Astrocyte (in vitro differentiated cells and primary cell): ENCODE measurements around the gene DLX2. TPM values are rescaled to one million over a fixed set of nuclear protein-coding genes. Genes with fewer than 3 reads are reported as not detected.

Source experiments
- DNase-seq: peaks from one replicate; pipeline ENCODE4 v3.0.0-alpha.2; 2010; ENCODE audit warnings: low read depth
- FAIRE-seq: peaks from 2 replicates; lab custom pipeline; 2011; peaks lifted over from hg19 to GRCh38; lab: Jason Lieb, UNC
- H2AFZ ChIP-seq: 2 replicates; pipeline ENCODE4 v1.6.0; 2012; ENCODE audit warnings: low read depth, low read length, inconsistent platforms
- H3K27ac ChIP-seq: 2 replicates; pipeline ENCODE4 v1.5.1; 2011; ENCODE audit warnings: low read depth, low read length, inconsistent platforms
- H3K27me3 ChIP-seq: 2 replicates; pipeline ENCODE4 v1.6.0; 2011; ENCODE audit warnings: low read length, inconsistent platforms; ENCODE audit not compliant: insufficient read depth
- H3K36me3 ChIP-seq: 2 replicates; pipeline ENCODE4 v1.5.1; 2011; ENCODE audit warnings: low read length, inconsistent platforms; ENCODE audit not compliant: insufficient read depth
- H3K4me1 ChIP-seq: 2 replicates; pipeline ENCODE4 v1.5.1; 2011; ENCODE audit warnings: low read length, inconsistent platforms; ENCODE audit not compliant: insufficient read depth
- H3K4me2 ChIP-seq: 2 replicates; pipeline ENCODE4 v1.6.0; 2012; ENCODE audit warnings: low read length, inconsistent platforms
- H3K4me3 ChIP-seq: 2 replicates; pipeline ENCODE4 v1.5.1; 2011; ENCODE audit warnings: low read depth, mild to moderate bottlenecking, low read length, inconsistent platforms; ENCODE audit not compliant: insufficient read depth
- H3K79me2 ChIP-seq: 2 replicates; pipeline ENCODE4 v1.6.0; 2012; ENCODE audit warnings: mild to moderate bottlenecking, low read length, inconsistent platforms; ENCODE audit not compliant: insufficient read depth
- H3K9ac ChIP-seq: 2 replicates; pipeline ENCODE4 v1.6.0; 2012; ENCODE audit warnings: mild to moderate bottlenecking, low read length, inconsistent platforms
- H3K9me3 ChIP-seq: 2 replicates; pipeline ENCODE4 v1.5.1; 2012; ENCODE audit warnings: low read depth, mild to moderate bottlenecking, low read length, inconsistent platforms; ENCODE audit not compliant: insufficient read depth
- H4K20me1 ChIP-seq: 2 replicates; pipeline ENCODE4 v1.6.0; 2012; ENCODE audit warnings: low read length, inconsistent platforms; ENCODE audit not compliant: insufficient read depth
- H3K27ac Mint-ChIP-seq: one replicate; pipeline ENCODE4 v1.8.0; 2021; ENCODE audit warnings: mild to moderate bottlenecking, mixed read lengths; ENCODE audit not compliant: unreplicated experiment
- H3K27me3 Mint-ChIP-seq: one replicate; pipeline ENCODE4 v1.8.0; 2021; ENCODE audit warnings: low read depth, mixed read lengths; ENCODE audit not compliant: unreplicated experiment
- H3K36me3 Mint-ChIP-seq: one replicate; pipeline ENCODE4 v1.8.0; 2021; ENCODE audit warnings: low read depth, mixed read lengths; ENCODE audit not compliant: unreplicated experiment
- H3K4me1 Mint-ChIP-seq: one replicate; pipeline ENCODE4 v1.8.0; 2021; ENCODE audit warnings: low read depth, mixed read lengths; ENCODE audit not compliant: unreplicated experiment
- H3K4me3 Mint-ChIP-seq: one replicate; pipeline ENCODE4 v1.8.0; 2021; ENCODE audit warnings: mild to moderate bottlenecking, moderate library complexity, mixed read lengths; ENCODE audit not compliant: unreplicated experiment
- H3K9me3 Mint-ChIP-seq: one replicate; pipeline ENCODE4 v1.8.0; 2021; ENCODE audit warnings: mild to moderate bottlenecking, mixed read lengths; ENCODE audit not compliant: unreplicated experiment
- CTCF ChIP-seq: IDR thresholded peaks from 2 replicates; pipeline ENCODE4 v1.5.1; 2011; ENCODE audit warnings: low read depth, mild to moderate bottlenecking, inconsistent platforms, low read length, moderate library complexity; ENCODE audit not compliant: insufficient read depth
- EZH2 ChIP-seq: IDR thresholded peaks from 2 replicates; pipeline ENCODE4 v1.6.1; 2012; ENCODE audit warnings: mild to moderate bottlenecking, low read length, inconsistent platforms; ENCODE audit not compliant: insufficient read depth
- total RNA-seq: library from RNA; stranded (reverse); gene quantifications from 2 replicates; pipeline ENCODE4 v1.2.1, GENCODE V29; 2021

DLX2 gene
- total RNA-seq, 1 donor from 2014 or later, result 2.2 TPM

- Histone ChIP-seq H3K4me3 (no peak overlapping the region), H2AFZ (no peak overlapping the region), H3K4me2 (no peak overlapping the region), H3K9me3 (no peaks in the 10 kb centered on the region), H3K9ac (no peak overlapping the region), H3K79me2 (no peaks in the 10 kb centered on the region), H4K20me1 (no peaks in the 10 kb centered on the region), H3K4me1 (no peaks in the 10 kb centered on the region), H3K27ac (no peak overlapping the region), H3K36me3 (no peaks in the 10 kb centered on the region), H3K27me3 (no peaks in the 10 kb centered on the region)
- no peak overlapping the region for H3K4me3 Mint-ChIP-seq
- peaks cover 1% of the 10 kb centered on the region for H3K27me3 Mint-ChIP-seq
- H3K4me1 Mint-ChIP-seq, result no peaks in the 10 kb centered on the region
- no peak for DNase-seq
- H3K36me3 Mint-ChIP-seq, result peaks cover 2% of the 10 kb centered on the region
- no peak for FAIRE-seq
- H3K27ac Mint-ChIP-seq, result no peak overlapping the region
- TF ChIP-seq EZH2, result no peak
- TF ChIP-seq CTCF, result no peak
- H3K9me3 Mint-ChIP-seq, result no peaks in the 10 kb centered on the region
Measured at GRCh38 chr2:172058660-172059059, 44.0 kb downstream of the DLX2 start.

GRCh38 chr2:172056293-172056692, 46.4 kb downstream of the DLX2 start:
- H3K27ac ChIP-seq, result no peak overlapping the region
- no peaks in the 10 kb centered on the region for H3K27me3 Mint-ChIP-seq
- no peaks in the 10 kb centered on the region for H3K79me2 ChIP-seq
- H3K4me1 Mint-ChIP-seq, result peaks cover 7% of the 10 kb centered on the region
- H3K9me3 Mint-ChIP-seq, result no peaks in the 10 kb centered on the region
- no peaks in the 10 kb centered on the region for H3K9me3 ChIP-seq
- no peaks in the 10 kb centered on the region for H3K27me3 ChIP-seq
- H3K4me1 ChIP-seq, result no peaks in the 10 kb centered on the region
- no peak overlapping the region for H3K4me3 Mint-ChIP-seq
- DNase-seq, result no peak
- no peak for FAIRE-seq
- TF ChIP-seq EZH2, result no peak
- TF ChIP-seq CTCF, result no peak
- H3K4me2 ChIP-seq, result no peak overlapping the region
- H2AFZ ChIP-seq, result no peak overlapping the region
- no peak overlapping the region for H3K4me3 ChIP-seq
- no peak overlapping the region for H3K27ac Mint-ChIP-seq
- no peaks in the 10 kb centered on the region for H3K36me3 ChIP-seq
- H3K9ac ChIP-seq, result no peak overlapping the region
- H4K20me1 ChIP-seq, result no peaks in the 10 kb centered on the region
- no peaks in the 10 kb centered on the region for H3K36me3 Mint-ChIP-seq

- H3K36me3 ChIP-seq, result no peaks in the 10 kb centered on the region
- no peaks in the 10 kb centered on the region for H4K20me1 ChIP-seq
- H3K27me3 ChIP-seq, result no peaks in the 10 kb centered on the region
- peaks cover 12% of the 10 kb centered on the region for H3K4me1 Mint-ChIP-seq
- H3K4me1 ChIP-seq, result no peaks in the 10 kb centered on the region
- H3K4me2 ChIP-seq, result no peak overlapping the region
- DNase-seq (no peak), FAIRE-seq (no peak)
- H3K9ac ChIP-seq, result no peak overlapping the region
- H3K27ac ChIP-seq, result no peak overlapping the region
- H3K4me3 ChIP-seq, result no peak overlapping the region
- H3K36me3 Mint-ChIP-seq, result no peaks in the 10 kb centered on the region
- no peak overlapping the region for H3K27ac Mint-ChIP-seq
- H3K27me3 Mint-ChIP-seq, result no peaks in the 10 kb centered on the region
- H2AFZ ChIP-seq, result no peak overlapping the region
- H3K9me3 Mint-ChIP-seq, result no peaks in the 10 kb centered on the region
- H3K4me3 Mint-ChIP-seq, result no peak overlapping the region
- no peaks in the 10 kb centered on the region for H3K9me3 ChIP-seq
- H3K79me2 ChIP-seq, result no peaks in the 10 kb centered on the region
- TF ChIP-seq CTCF (no peak), EZH2 (no peak)
Measured at GRCh38 chr2:172053486-172053885, 49.2 kb downstream of the DLX2 start.
